DOHH2 (cell line): ENCODE data around the gene STUM.

Experiments
- CTCF ChIP-seq: fragments of 200-600 bp; sonication (generic); IDR thresholded peaks from one replicate; pipeline ENCODE4 v1.5.1; 2014; ENCODE audit warnings: antibody characterized with exemption, mild to moderate bottlenecking, low read depth, low read length; ENCODE audit not compliant: poor library complexity, severe bottlenecking
- EZH2phosphoT487 ChIP-seq: fragments of 200-600 bp; sonication (generic); IDR thresholded peaks from 2 replicates; pipeline ENCODE4 v1.6.1; 2017; ENCODE audit warnings: borderline replicate concordance, mild to moderate bottlenecking, antibody characterized with exemption, low read length, moderate library complexity, mixed read lengths

GRCh38 chr1:226640321-226641136 is 92.0 kb downstream of the STUM start:
- TF ChIP-seq CTCF (no peak), EZH2phosphoT487 (no peak)
